Neuronal stem cell (in vitro differentiated cells): ENCODE data around the gene KRTAP12-1.
A peak's percentile ranks its signal among the peaks of the same experiment; 100 is the strongest.
"Not testable (repeated sequence)": the region's sequence is repeated elsewhere in the genome, so short reads cannot be mapped to it uniquely, and the experiment has no call there.

Source experiments
- DNase-seq: peaks from one replicate; pipeline ENCODE4 v3.0.0-alpha.2; 2013; ENCODE audit warnings: low spot score
- H2AFZ ChIP-seq: one replicate; pipeline ENCODE4 v1.6.1; 2013; ENCODE audit warnings: mild to moderate bottlenecking, low read length, inconsistent platforms
- H2AK5ac ChIP-seq: 2 replicates; pipeline ENCODE4 v1.6.1; 2013; ENCODE audit warnings: low read depth, mild to moderate bottlenecking, inconsistent platforms, low read length, moderate library complexity, mixed read lengths
- H2BK120ac ChIP-seq: 2 replicates; pipeline ENCODE4 v1.6.1; 2013; ENCODE audit warnings: low read depth, mild to moderate bottlenecking, inconsistent platforms, low read length, moderate library complexity, mixed read lengths
- H2BK12ac ChIP-seq: one replicate; pipeline ENCODE4 v1.6.1; 2013; ENCODE audit warnings: low read length, inconsistent platforms
- H2BK15ac ChIP-seq: 2 replicates; pipeline ENCODE4 v1.6.1; 2013; ENCODE audit warnings: mild to moderate bottlenecking, low read length, inconsistent platforms, mixed read lengths
- H2BK5ac ChIP-seq: one replicate; pipeline ENCODE4 v1.6.1; 2013; ENCODE audit warnings: inconsistent platforms, mild to moderate bottlenecking, low read length, moderate library complexity
- H3K14ac ChIP-seq: one replicate; pipeline ENCODE4 v1.6.1; 2013; ENCODE audit warnings: low read length, inconsistent platforms
- H3K18ac ChIP-seq: 2 replicates; pipeline ENCODE4 v1.6.1; 2013; ENCODE audit warnings: low read length, inconsistent platforms
- H3K23ac ChIP-seq: 2 replicates; pipeline ENCODE4 v1.6.1; 2013; ENCODE audit warnings: low read depth, mild to moderate bottlenecking, mixed read lengths, low read length, inconsistent platforms; ENCODE audit not compliant: poor library complexity
- H3K27ac ChIP-seq: replicated peaks from 3 replicates; pipeline ENCODE4 v1.5.1; 2013; ENCODE audit warnings: low read length, inconsistent platforms
- H3K27me3 ChIP-seq, 3 experiments: 2 replicates each; pipeline ENCODE4 v1.6.1; 2013; ENCODE audit warnings: low read length in 3 of 3, mild to moderate bottlenecking in 2 of 3, inconsistent platforms in 1 of 3, low read depth in 1 of 3, mixed read lengths in 1 of 3, moderate library complexity in 1 of 3; ENCODE audit not compliant: control insufficient read depth in 3 of 3, insufficient read depth in 3 of 3
- H3K36me3 ChIP-seq, 2 donors: replicated peaks in 1 of 2; 2 replicates each; pipeline ENCODE4 v1.6.1; 2013; ENCODE audit warnings: low read length in 2 of 2; ENCODE audit not compliant: control insufficient read depth in 2 of 2, insufficient read depth in 2 of 2
- H3K4ac ChIP-seq: 2 replicates; pipeline ENCODE4 v1.6.1; 2013; ENCODE audit warnings: inconsistent platforms, mild to moderate bottlenecking, low read length, moderate library complexity
- H3K4me1 ChIP-seq, 2 donors: 1 replicate in 1 of 2; 2 replicates in 1 of 2; pipeline ENCODE4 v1.6.1; 2013; ENCODE audit warnings: low read length in 2 of 2, low read depth in 1 of 2; ENCODE audit not compliant: control insufficient read depth in 2 of 2, insufficient read depth in 1 of 2
- H3K4me2 ChIP-seq: one replicate; pipeline ENCODE4 v1.6.1; 2013; ENCODE audit warnings: mild to moderate bottlenecking, low read length, inconsistent platforms; ENCODE audit not compliant: insufficient read depth, poor library complexity, severe bottlenecking
- H3K4me3 ChIP-seq, 2 donors: 2 replicates each; pipeline ENCODE4 v1.5.1; 2013; ENCODE audit warnings: low read length in 2 of 2, mild to moderate bottlenecking in 2 of 2, inconsistent platforms in 1 of 2, moderate library complexity in 1 of 2
- H3K79me1 ChIP-seq: one replicate; pipeline ENCODE4 v1.6.1; 2013; ENCODE audit warnings: low read depth, mild to moderate bottlenecking, inconsistent platforms, low read length, moderate library complexity
- H3K9ac ChIP-seq: one replicate; pipeline ENCODE4 v1.6.1; 2013; ENCODE audit warnings: mild to moderate bottlenecking, low read depth, low read length, inconsistent platforms; ENCODE audit not compliant: poor library complexity
- H3K9me3 ChIP-seq, 2 donors: replicated peaks in 1 of 2; 2 replicates each; pipeline versions ENCODE3 to v1.6.1; 2013; ENCODE audit warnings: low read length in 2 of 2, mild to moderate bottlenecking in 2 of 2, inconsistent platforms in 1 of 2, low read depth in 1 of 2, mixed read lengths in 1 of 2, moderate library complexity in 1 of 2; ENCODE audit not compliant: control insufficient read depth in 2 of 2, insufficient read depth in 1 of 2
- H4K8ac ChIP-seq: one replicate; pipeline ENCODE4 v1.6.1; 2013; ENCODE audit warnings: low read depth, mild to moderate bottlenecking, inconsistent platforms, low read length, moderate library complexity
- H4K91ac ChIP-seq: one replicate; pipeline ENCODE4 v1.6.1; 2013; ENCODE audit warnings: low read length, low read depth, mild to moderate bottlenecking, inconsistent platforms; ENCODE audit not compliant: poor library complexity
- WGBS, 2 donors: extraction: QIAGEN DNeasy Blood & Tissue Kit; methylation state at CpG; one replicate each; pipeline ENCODE4 v1.1.7; 2013; ENCODE audit warnings: missing lambda C conversion rate in 2 of 2, mixed read lengths in 1 of 2; ENCODE audit not compliant: insufficient read length in 2 of 2, insufficient replicate concordance in 1 of 2; ENCODE audit errors: extremely low coverage in 2 of 2; 5-methylcytosine and 5-hydroxymethylcytosine counted together

KRTAP12-1 gene

DNA sequence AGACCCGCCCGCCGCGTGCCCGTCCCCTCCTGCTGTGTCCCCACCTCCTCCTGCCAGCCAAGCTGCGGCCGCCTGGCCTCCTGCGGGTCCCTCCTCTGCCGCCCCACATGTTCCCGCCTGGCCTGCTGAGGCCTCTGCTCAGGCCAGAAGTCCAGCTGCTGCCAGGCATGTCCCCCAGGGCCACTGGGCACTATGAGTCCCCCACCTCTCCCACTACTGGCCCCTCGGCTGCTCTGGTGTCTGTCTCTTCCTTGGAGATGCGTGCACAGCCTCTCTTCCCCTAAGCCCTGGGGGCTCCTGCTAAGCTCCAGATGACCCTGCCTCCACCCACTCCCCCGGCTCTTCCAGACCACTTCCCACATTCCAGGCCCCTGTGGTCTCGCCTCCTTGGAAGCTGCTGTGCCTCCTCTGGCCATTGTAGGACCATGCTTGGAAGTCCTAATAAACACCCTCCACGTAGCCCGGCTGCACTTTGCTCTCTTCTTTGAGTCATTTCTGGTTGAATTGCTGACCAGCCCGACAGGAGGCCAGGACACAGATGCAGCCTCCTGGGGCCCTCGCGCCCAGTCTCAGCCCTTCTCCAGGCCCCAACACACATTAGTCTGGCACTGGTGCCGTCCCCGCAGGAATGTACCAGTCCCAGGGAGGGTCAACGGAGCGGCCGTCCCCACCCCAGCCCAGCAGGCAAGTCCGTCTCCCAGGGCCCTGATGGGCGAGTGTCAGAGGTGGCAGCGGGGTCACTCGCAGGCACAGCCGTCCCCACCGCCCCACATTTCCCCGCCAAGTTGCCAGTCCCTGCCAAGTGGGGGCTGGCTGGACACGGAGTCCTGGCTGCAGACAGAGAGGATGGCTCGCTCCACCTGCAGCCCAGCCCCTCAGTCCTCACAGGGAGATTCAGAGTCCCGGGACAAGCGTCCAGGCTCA is 16.1 kb upstream of the KRTAP12-1 start:
- no peak for DNase-seq

DNA sequence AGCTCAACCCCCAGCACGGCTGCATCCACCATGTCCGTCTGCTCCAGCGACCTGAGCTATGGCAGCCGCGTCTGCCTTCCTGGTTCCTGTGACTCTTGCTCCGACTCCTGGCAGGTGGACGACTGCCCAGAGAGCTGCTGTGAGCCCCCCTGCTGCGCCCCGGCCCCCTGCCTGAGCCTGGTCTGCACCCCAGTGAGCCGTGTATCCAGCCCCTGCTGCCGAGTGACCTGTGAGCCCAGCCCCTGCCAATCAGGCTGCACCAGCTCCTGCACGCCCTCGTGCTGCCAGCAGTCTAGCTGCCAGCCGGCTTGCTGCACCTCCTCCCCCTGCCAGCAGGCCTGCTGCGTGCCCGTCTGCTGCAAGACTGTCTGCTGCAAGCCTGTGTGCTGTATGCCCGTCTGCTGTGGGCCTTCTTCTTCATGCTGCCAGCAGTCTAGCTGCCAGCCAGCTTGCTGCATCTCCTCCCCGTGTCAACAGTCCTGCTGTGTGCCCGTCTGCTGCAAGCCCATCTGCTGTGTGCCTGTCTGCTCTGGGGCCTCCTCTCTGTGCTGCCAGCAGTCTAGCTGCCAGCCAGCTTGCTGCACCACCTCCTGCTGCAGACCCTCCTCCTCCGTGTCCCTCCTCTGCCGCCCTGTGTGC is 15.3 kb upstream of the KRTAP12-1 start, which contains the start of gene KRTAP10-12:
Gene KRTAP10-12 (plus strand): TSS at position 1 of the 639 bp plus-strand sequence. CDS start 30 bp downstream, at position 31.
- not testable (repeated sequence) for H4K8ac ChIP-seq, H3K27ac ChIP-seq, H2BK12ac ChIP-seq, H3K4me3 ChIP-seq, H2BK120ac ChIP-seq, H3K36me3 ChIP-seq, DNase-seq, H3K4ac ChIP-seq, H2BK5ac ChIP-seq, H3K9me3 ChIP-seq, H3K4me2 ChIP-seq, H3K79me1 ChIP-seq, H4K91ac ChIP-seq
- Histone ChIP-seq H2AK5ac (peak within 1 kb of the TSS; percentile 8), H3K9ac (peak within 1 kb of the TSS; percentile 33), H3K18ac (peak within 1 kb of the TSS; percentile 61), H3K14ac (peak within 1 kb of the TSS; percentile 59), H2AFZ (peak within 1 kb of the TSS; percentile 43), H3K4me1 (peaks cover 11 to 16% of the 10 kb centered on the region in 2 donors), H3K27me3 (peaks cover 0 to 47% (median 0%) of the 10 kb centered on the region in 3 experiments), H3K23ac (peak within 1 kb of the TSS; percentile 53), H2BK15ac (peak within 1 kb of the TSS; percentile 45)
- WGBS, 2 donors, result no CpG with 5 or more reads among the region's 21 CpGs

More for the DNA sequence above, 16.1 kb upstream of the KRTAP12-1 start:
- WGBS, 2 donors, result no CpG with 5 or more reads among the region's 35 CpGs
- H3K9me3 ChIP-seq, result no peaks in the 10 kb centered on the region
- peak overlapping the region; percentile 82 for H3K18ac ChIP-seq
- peak overlapping the region; percentile 53 for H3K23ac ChIP-seq
- H2BK120ac ChIP-seq, result no peak overlapping the region
- H3K4ac ChIP-seq, result no peak overlapping the region
- H4K91ac ChIP-seq, result no peak overlapping the region
- no peak overlapping the region for H3K4me3 ChIP-seq
- peaks cover 0 to 54% (median 0%) of the 10 kb centered on the region in 3 experiments for H3K27me3 ChIP-seq
- no peak overlapping the region for H3K27ac ChIP-seq
- H2AFZ ChIP-seq, result peak overlapping the region; percentile 43
- no peaks in the 10 kb centered on the region for H3K36me3 ChIP-seq
- H2BK15ac ChIP-seq, result peak overlapping the region; percentile 45
- H3K79me1 ChIP-seq, result no peaks in the 10 kb centered on the region
- no peak overlapping the region for H3K4me2 ChIP-seq
- peak overlapping the region; percentile 96 for H2AK5ac ChIP-seq
- H2BK12ac ChIP-seq, result peak overlapping the region; percentile 93
- H3K9ac ChIP-seq, result peak overlapping the region; percentile 68
- no peak overlapping the region for H2BK5ac ChIP-seq
- peak overlapping the region; percentile 73 for H3K14ac ChIP-seq
- H3K4me1 ChIP-seq, result peaks cover 11 to 16% of the 10 kb centered on the region in 2 donors
- no peak overlapping the region for H4K8ac ChIP-seq

DNA sequence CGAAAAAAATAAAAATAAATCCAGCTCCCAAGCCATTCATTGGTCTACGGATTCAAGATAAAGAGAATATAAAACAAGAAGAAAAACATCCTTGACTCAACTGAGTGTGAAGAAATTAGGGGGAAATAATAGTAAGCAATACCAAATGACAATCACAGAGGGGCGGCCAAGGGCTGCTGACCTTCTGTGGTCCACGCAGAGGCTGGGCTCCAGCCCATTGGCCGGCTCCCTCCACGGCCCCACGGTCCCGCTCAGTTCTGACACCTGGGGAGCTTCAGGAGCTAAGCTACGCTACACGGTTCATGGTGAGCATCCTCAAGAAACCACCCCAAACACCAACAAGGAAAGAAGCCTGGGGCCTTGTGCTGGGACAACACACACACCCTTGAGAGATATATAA is 14.6 kb upstream of the KRTAP12-1 start:
- Histone ChIP-seq H4K91ac (no peak overlapping the region), H3K36me3 (no peaks in the 10 kb centered on the region), H3K79me1 (no peaks in the 10 kb centered on the region), H3K9me3 (peaks cover 0 to 3% of the 10 kb centered on the region in 2 donors), H3K4me3 (no peak overlapping the region), H2BK120ac (no peak overlapping the region), H2AK5ac (no peak overlapping the region), H3K9ac (no peak overlapping the region), H2BK15ac (no peak overlapping the region), H2AFZ (no peak overlapping the region), H3K27me3 (peaks cover 0 to 39% (median 0%) of the 10 kb centered on the region in 3 experiments), H3K14ac (no peak overlapping the region), H3K4me2 (no peak overlapping the region), H3K27ac (no peak overlapping the region), H3K18ac (no peak overlapping the region), H4K8ac (no peak overlapping the region), H2BK12ac (no peak overlapping the region), H3K4me1 (peaks cover 11 to 16% of the 10 kb centered on the region in 2 donors), H2BK5ac (no peak overlapping the region), H3K23ac (no peak overlapping the region), H3K4ac (no peak overlapping the region)
- DNase-seq, result no peak
- WGBS, 2 donors, result no CpG with 5 or more reads among the region's 10 CpGs

DNA sequence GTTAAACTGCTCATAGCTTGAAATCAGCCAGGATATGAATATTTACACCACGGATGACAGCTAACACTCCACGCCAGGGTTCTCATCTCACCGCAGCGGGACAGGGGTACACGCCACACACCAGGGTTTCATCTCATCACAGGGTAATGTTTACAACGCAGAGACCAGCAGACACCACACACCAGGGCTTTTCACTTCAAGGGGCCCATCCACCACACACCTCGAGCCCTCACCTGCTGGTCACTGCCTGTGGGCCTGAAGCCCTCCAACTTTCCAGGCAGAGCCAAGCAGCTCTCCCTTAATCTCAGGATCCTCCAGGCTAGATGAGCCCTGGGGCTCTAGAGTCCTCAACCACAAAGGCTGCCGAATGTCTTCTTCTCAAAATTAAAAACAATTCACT is 13.7 kb upstream of the KRTAP12-1 start:
- Histone ChIP-seq H3K79me1 (no peaks in the 10 kb centered on the region), H3K4me1 (peaks cover 11 to 16% of the 10 kb centered on the region in 2 donors), H3K27ac (no peak overlapping the region), H3K23ac (no peak overlapping the region), H3K4me3 (no peak overlapping the region), H4K8ac (no peak overlapping the region), H2BK12ac (no peak overlapping the region), H3K36me3 (no peaks in the 10 kb centered on the region), H3K9me3 (peaks cover 0 to 3% of the 10 kb centered on the region in 2 donors), H2AFZ (no peak overlapping the region), H2BK120ac (no peak overlapping the region), H3K27me3 (peaks cover 0 to 33% (median 0%) of the 10 kb centered on the region in 3 experiments), H3K9ac (no peak overlapping the region), H3K4ac (no peak overlapping the region), H3K14ac (no peak overlapping the region), H3K18ac (no peak overlapping the region), H2BK15ac (no peak overlapping the region), H2BK5ac (no peak overlapping the region), H3K4me2 (no peak overlapping the region), H4K91ac (no peak overlapping the region), H2AK5ac (no peak overlapping the region)
- WGBS, 2 donors, result no CpG with 5 or more reads among the region's 8 CpGs
- no peak for DNase-seq
